H1 (cell line): ENCODE data around the gene CPTP. TPM values are rescaled to one million over a fixed set of nuclear protein-coding genes. Genes with fewer than 3 reads are reported as not detected.
A peak's percentile ranks its signal among the peaks of the same experiment; 100 is the strongest.

Experiments used
- NANOG ChIP-seq: IDR thresholded peaks from 2 replicates; pipeline ENCODE4 v1.6.1; 2011; ENCODE audit warnings: low read length, low read depth, mild to moderate bottlenecking, inconsistent platforms; ENCODE audit not compliant: insufficient read depth, poor library complexity, severe bottlenecking
- polyA plus RNA-seq, 7 experiments: library from polyadenylated mRNA; depleted of rRNA in 3 of 7; stranded (reverse) in 5 of 7; unstranded in 2 of 7; fragments of >200 nt in 5 of 7; fragments of 200-250 nt in 2 of 7; gene quantifications; 1 replicate in 5 of 7; 2 replicates in 1 of 7; 4 replicates in 1 of 7; pipeline versions ENCODE4 v1.2.1 to v1.2.3, GENCODE V29; 2011 to 2013; ENCODE audit warnings: missing spikeins in 2 of 7, mixed read lengths in 2 of 7
- total RNA-seq: library from RNA; stranded (reverse); fragmentation: NEBNext Ultra II Directional; extraction: Animal tissue kit (Norgen Biotek cat#: 25700); gene quantifications from 2 replicates; pipeline ENCODE4 v1.2.1, GENCODE V29; 2021
- TF ChIP-seq, protein P1 (sequence below), 3 experiments: IDR thresholded peaks; 1 replicate in 2 of 3; 2 replicates in 1 of 3; pipeline versions ENCODE4 v1.5.1 to v1.6.1; 2011; ENCODE audit warnings: low read length in 3 of 3, mild to moderate bottlenecking in 3 of 3, inconsistent platforms in 2 of 3, low read depth in 1 of 3, moderate library complexity in 1 of 3; ENCODE audit not compliant: insufficient read depth in 1 of 3; ENCODE audit errors: control extremely low read depth in 1 of 3

Gene CPTP
- total and polyA plus RNA-seq, 2 of the 8 experiments (the other 6 are each of a cell fraction or from before 2014, with no cell fraction given) = 8.1 to 10.6 TPM

DNA sequence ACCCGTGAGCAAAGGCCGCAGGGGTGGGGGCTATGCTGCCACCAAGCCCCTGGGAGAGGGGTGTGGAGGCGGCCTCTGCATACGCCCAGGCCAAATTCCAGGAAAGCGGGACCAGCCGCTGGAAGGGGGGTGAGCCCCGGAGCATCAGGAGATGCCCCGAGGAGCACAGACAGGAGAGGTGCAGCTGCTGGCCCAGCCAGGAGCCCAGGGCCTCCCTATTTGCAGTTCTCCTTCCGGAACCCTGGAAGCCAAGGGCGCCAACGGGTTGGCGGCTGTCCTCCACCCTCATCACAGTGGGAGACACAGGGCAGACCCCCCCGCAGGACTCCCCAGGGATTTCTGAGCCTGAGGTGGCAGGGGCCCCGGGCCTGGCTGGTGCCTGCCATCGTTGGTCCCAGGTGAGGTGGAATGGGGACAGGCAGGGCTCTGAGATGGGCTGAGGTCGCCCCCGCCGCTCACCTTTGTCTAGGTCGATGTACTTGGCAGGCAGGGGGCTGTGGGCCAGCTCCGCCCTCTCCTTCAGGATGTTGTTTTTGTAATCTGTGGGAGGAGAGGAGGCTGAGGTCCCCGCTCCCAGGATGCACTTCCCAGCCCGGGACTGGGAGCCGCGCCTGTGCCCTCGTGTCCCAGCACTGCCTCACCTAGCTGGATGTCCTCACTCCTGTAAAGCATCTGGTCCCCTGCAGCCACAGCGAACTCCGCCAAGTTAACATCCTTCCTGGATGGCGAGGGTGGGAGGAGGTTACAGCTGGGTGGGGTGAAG lies 29.0 kb downstream of the CPTP start (continued):
- TF ChIP-seq, protein P1, sequence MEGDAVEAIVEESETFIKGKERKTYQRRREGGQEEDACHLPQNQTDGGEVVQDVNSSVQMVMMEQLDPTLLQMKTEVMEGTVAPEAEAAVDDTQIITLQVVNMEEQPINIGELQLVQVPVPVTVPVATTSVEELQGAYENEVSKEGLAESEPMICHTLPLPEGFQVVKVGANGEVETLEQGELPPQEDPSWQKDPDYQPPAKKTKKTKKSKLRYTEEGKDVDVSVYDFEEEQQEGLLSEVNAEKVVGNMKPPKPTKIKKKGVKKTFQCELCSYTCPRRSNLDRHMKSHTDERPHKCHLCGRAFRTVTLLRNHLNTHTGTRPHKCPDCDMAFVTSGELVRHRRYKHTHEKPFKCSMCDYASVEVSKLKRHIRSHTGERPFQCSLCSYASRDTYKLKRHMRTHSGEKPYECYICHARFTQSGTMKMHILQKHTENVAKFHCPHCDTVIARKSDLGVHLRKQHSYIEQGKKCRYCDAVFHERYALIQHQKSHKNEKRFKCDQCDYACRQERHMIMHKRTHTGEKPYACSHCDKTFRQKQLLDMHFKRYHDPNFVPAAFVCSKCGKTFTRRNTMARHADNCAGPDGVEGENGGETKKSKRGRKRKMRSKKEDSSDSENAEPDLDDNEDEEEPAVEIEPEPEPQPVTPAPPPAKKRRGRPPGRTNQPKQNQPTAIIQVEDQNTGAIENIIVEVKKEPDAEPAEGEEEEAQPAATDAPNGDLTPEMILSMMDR (IDR thresholded peaks at IDR 0.05; ENCODE audit: control extremely low read depth in 1 of 3, insufficient read depth in 1 of 3, low read depth in 1 of 3, low read length in 3 of 3) = no peak
- TF ChIP-seq NANOG = peak; percentile 32
